Activated T-cell treated with anti-CD3 and anti-CD28 coated beads for 4 hours (primary cell): ENCODE measurements around the gene LAMP2.
"Not testable (repeated sequence)": the region's sequence is repeated elsewhere in the genome, so short reads cannot be mapped to it uniquely, and the experiment has no call there.

ENCODE experiments used
- DNase-seq: peaks from one replicate; pipeline ENCODE4 v3.0.0-alpha.2; 2020

The LAMP2 gene

GRCh38 chrX:120468825-120469525 lies at the start of gene LAMP2:
Gene LAMP2, minus strand, starts transcription at chrX:120469296. Its CDS starts 127 bp downstream, at chrX:120469169.
- DNase-seq: peak; percentile 68

GRCh38 chrX:120517936-120518335 lies 48.8 kb upstream of the LAMP2 start:
- DNase-seq: no peak

- no peak for DNase-seq
Observed at GRCh38 chrX:120514236-120514635, 45.1 kb upstream of the LAMP2 start.

- no peak for DNase-seq
Observed at GRCh38 chrX:120512627-120513026, 43.5 kb upstream of the LAMP2 start.

- DNase-seq: no peak
Observed at GRCh38 chrX:120512222-120512621, 43.1 kb upstream of the LAMP2 start.

GRCh38 chrX:120504569-120504968 lies 35.5 kb upstream of the LAMP2 start:
- DNase-seq: no peak

GRCh38 chrX:120499301-120500072 lies 30.4 kb upstream of the LAMP2 start:
- no peak for DNase-seq

GRCh38 chrX:120490119-120490518 lies 21.0 kb upstream of the LAMP2 start:
- DNase-seq: not testable (repeated sequence)

- DNase-seq: no peak
Observed at GRCh38 chrX:120486786-120487185, 17.7 kb upstream of the LAMP2 start.

GRCh38 chrX:120485638-120486520 lies 16.8 kb upstream of the LAMP2 start:
- peak; percentile 32 for DNase-seq

- no peak for DNase-seq
Observed at GRCh38 chrX:120485315-120485637, 16.2 kb upstream of the LAMP2 start.

GRCh38 chrX:120477453-120477852 lies 8.4 kb upstream of the LAMP2 start:
- DNase-seq: no peak

- no peak for DNase-seq
Observed at GRCh38 chrX:120476714-120477113, 7.6 kb upstream of the LAMP2 start.

GRCh38 chrX:120475447-120475846 lies 6.4 kb upstream of the LAMP2 start:
- not testable (repeated sequence) for DNase-seq

- DNase-seq: no peak
Observed at GRCh38 chrX:120474085-120474484, 5.0 kb upstream of the LAMP2 start.

GRCh38 chrX:120469657-120470056 lies 561 bp upstream of the LAMP2 start:
- not testable (repeated sequence) for DNase-seq

- no peak for DNase-seq
Observed at GRCh38 chrX:120468479-120468824, 644 bp downstream of the LAMP2 start.

- DNase-seq: no peak
Observed at GRCh38 chrX:120468071-120468470, 1.0 kb downstream of the LAMP2 start.

- no peak for DNase-seq
Observed at GRCh38 chrX:120464411-120464810, 4.7 kb downstream of the LAMP2 start.

GRCh38 chrX:120463241-120463640 lies 5.9 kb downstream of the LAMP2 start:
- no peak for DNase-seq

GRCh38 chrX:120462370-120462769 lies 6.7 kb downstream of the LAMP2 start:
- no peak for DNase-seq

GRCh38 chrX:120459309-120459708 lies 9.8 kb downstream of the LAMP2 start:
- DNase-seq: no peak

- no peak for DNase-seq
Observed at GRCh38 chrX:120457766-120458180, 11.3 kb downstream of the LAMP2 start.

- DNase-seq: no peak
Observed at GRCh38 chrX:120456973-120457372, 12.1 kb downstream of the LAMP2 start.
